Gastrocnemius medialis (tissue), 4 donors: ENCODE data around the gene FAM118A.

Experiments used
- POLR2A ChIP-seq, 2 donors: fragments of 450-650 bp; IDR thresholded peaks; one replicate each; pipeline ENCODE4 v1.6.1; 2017; ENCODE audit warnings: antibody characterized with exemption in 2 of 2, mild to moderate bottlenecking in 2 of 2, moderate library complexity in 2 of 2
- TF ChIP-seq, protein P1 (sequence below), 5 experiments: fragments of 450-650 bp in 3 of 5; fragments of 200-600 bp in 2 of 5; sonication (generic) in 2 of 5; IDR thresholded peaks in 4 of 5; conservative IDR thresholded peaks in 1 of 5; 1 replicate in 4 of 5; 2 replicates in 1 of 5; pipeline ENCODE4 v1.5.1; 2016 to 2019; ENCODE audit warnings: antibody characterized with exemption in 5 of 5, mild to moderate bottlenecking in 3 of 5, moderate library complexity in 3 of 5

DNA sequence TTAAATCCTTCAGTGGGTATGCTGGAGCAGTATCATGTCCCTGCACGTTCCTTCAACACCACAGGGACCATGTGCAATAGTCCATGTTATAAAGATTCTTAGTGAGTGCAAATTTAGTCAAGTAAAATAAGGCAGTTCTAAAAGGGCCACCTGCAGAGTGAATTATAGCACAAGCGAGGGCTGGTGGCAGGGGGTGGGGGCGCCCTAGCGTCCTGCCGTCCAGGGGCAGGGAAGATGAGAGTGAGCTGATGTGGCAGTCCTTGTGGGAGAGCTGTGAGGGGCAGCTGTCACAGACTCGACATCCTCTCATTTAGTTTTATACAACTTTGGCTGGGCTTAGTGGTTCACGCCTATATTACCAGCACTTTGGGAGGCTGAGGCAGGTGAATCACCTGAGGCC lies 29.1 kb downstream of the FAM118A start:
- TF ChIP-seq, protein P1, sequence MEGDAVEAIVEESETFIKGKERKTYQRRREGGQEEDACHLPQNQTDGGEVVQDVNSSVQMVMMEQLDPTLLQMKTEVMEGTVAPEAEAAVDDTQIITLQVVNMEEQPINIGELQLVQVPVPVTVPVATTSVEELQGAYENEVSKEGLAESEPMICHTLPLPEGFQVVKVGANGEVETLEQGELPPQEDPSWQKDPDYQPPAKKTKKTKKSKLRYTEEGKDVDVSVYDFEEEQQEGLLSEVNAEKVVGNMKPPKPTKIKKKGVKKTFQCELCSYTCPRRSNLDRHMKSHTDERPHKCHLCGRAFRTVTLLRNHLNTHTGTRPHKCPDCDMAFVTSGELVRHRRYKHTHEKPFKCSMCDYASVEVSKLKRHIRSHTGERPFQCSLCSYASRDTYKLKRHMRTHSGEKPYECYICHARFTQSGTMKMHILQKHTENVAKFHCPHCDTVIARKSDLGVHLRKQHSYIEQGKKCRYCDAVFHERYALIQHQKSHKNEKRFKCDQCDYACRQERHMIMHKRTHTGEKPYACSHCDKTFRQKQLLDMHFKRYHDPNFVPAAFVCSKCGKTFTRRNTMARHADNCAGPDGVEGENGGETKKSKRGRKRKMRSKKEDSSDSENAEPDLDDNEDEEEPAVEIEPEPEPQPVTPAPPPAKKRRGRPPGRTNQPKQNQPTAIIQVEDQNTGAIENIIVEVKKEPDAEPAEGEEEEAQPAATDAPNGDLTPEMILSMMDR (IDR thresholded peaks at IDR 0.05 in 4 of 5, conservative IDR thresholded peaks at IDR 0.05 in 1 of 5) = no peak
- no peak for TF ChIP-seq POLR2A (IDR thresholded peaks at IDR 0.05)
